ENCODE data around the gene KCNIP4. TPM values are rescaled to one million over a fixed set of nuclear protein-coding genes. Genes with fewer than 3 reads are reported as not detected.

Gene KCNIP4
- total RNA-seq, 1 donor from 2014 or later, result 0.59 TPM

GRCh38 chr4:21680326-21680898 lies 268.2 kb downstream of the KCNIP4 start:
- no peaks in the 10 kb centered on the region for H3K36me3 ChIP-seq (ENCODE audit: insufficient read depth, low read length)
- no peak overlapping the region for H2AFZ ChIP-seq (ENCODE audit: low read depth, low read length)
- no peaks in the 10 kb centered on the region for H4K20me1 ChIP-seq (ENCODE audit: insufficient read depth, low read length)
- FAIRE-seq (no peak), DNase-seq (ENCODE audit: low read depth) (no peak)
- no peaks in the 10 kb centered on the region for H3K9me3 ChIP-seq (ENCODE audit: insufficient read depth, low read depth, low read length)
- H3K27me3 ChIP-seq (ENCODE audit: insufficient read depth, low read length), result no peaks in the 10 kb centered on the region
- H3K4me2 ChIP-seq (ENCODE audit: low read length), result no peak overlapping the region
- no peak for TF ChIP-seq EZH2 (IDR thresholded peaks at IDR 0.05; ENCODE audit: insufficient read depth, low read length)
- no peak for TF ChIP-seq CTCF (IDR thresholded peaks at IDR 0.05; ENCODE audit: insufficient read depth, low read depth, low read length)
- Mint-ChIP-seq H3K4me3 (ENCODE audit: unreplicated experiment) (no peak overlapping the region), H3K27ac (ENCODE audit: unreplicated experiment) (no peak overlapping the region), H3K36me3 (ENCODE audit: low read depth, unreplicated experiment) (no peaks in the 10 kb centered on the region), H3K4me1 (ENCODE audit: low read depth, unreplicated experiment) (no peaks in the 10 kb centered on the region), H3K27me3 (ENCODE audit: low read depth, unreplicated experiment) (no peaks in the 10 kb centered on the region), H3K9me3 (ENCODE audit: unreplicated experiment) (no peaks in the 10 kb centered on the region)
- no peaks in the 10 kb centered on the region for H3K79me2 ChIP-seq (ENCODE audit: insufficient read depth, low read length)
- no peak overlapping the region for H3K4me3 ChIP-seq (ENCODE audit: insufficient read depth, low read depth, low read length)
- H3K27ac ChIP-seq (ENCODE audit: low read depth, low read length), result no peak overlapping the region
- no peaks in the 10 kb centered on the region for H3K4me1 ChIP-seq (ENCODE audit: insufficient read depth, low read length)
- H3K9ac ChIP-seq (ENCODE audit: low read length), result no peak overlapping the region

GRCh38 chr4:21678711-21679110 lies 269.9 kb downstream of the KCNIP4 start:
- no peaks in the 10 kb centered on the region for H3K27me3 ChIP-seq (ENCODE audit: insufficient read depth, low read length)
- H3K4me3 ChIP-seq (ENCODE audit: insufficient read depth, low read depth, low read length), result no peak overlapping the region
- Mint-ChIP-seq H3K27ac (ENCODE audit: unreplicated experiment) (no peak overlapping the region), H3K9me3 (ENCODE audit: unreplicated experiment) (no peaks in the 10 kb centered on the region), H3K36me3 (ENCODE audit: low read depth, unreplicated experiment) (no peaks in the 10 kb centered on the region), H3K27me3 (ENCODE audit: low read depth, unreplicated experiment) (no peaks in the 10 kb centered on the region), H3K4me3 (ENCODE audit: unreplicated experiment) (no peak overlapping the region), H3K4me1 (ENCODE audit: low read depth, unreplicated experiment) (no peaks in the 10 kb centered on the region)
- no peaks in the 10 kb centered on the region for H3K36me3 ChIP-seq (ENCODE audit: insufficient read depth, low read length)
- no peak overlapping the region for H3K9ac ChIP-seq (ENCODE audit: low read length)
- H3K79me2 ChIP-seq (ENCODE audit: insufficient read depth, low read length), result no peaks in the 10 kb centered on the region
- DNase-seq (ENCODE audit: low read depth), result no peak
- H2AFZ ChIP-seq (ENCODE audit: low read depth, low read length), result no peak overlapping the region
- no peaks in the 10 kb centered on the region for H3K9me3 ChIP-seq (ENCODE audit: insufficient read depth, low read depth, low read length)
- H3K27ac ChIP-seq (ENCODE audit: low read depth, low read length), result no peak overlapping the region
- no peak for TF ChIP-seq CTCF (IDR thresholded peaks at IDR 0.05; ENCODE audit: insufficient read depth, low read depth, low read length)
- TF ChIP-seq EZH2 (IDR thresholded peaks at IDR 0.05; ENCODE audit: insufficient read depth, low read length), result no peak
- H3K4me1 ChIP-seq (ENCODE audit: insufficient read depth, low read length), result no peaks in the 10 kb centered on the region
- no peak overlapping the region for H3K4me2 ChIP-seq (ENCODE audit: low read length)
- no peak for FAIRE-seq
- H4K20me1 ChIP-seq (ENCODE audit: insufficient read depth, low read length), result no peaks in the 10 kb centered on the region

GRCh38 chr4:21677173-21677572 lies 271.4 kb downstream of the KCNIP4 start:
- TF ChIP-seq CTCF (IDR thresholded peaks at IDR 0.05; ENCODE audit: insufficient read depth, low read depth, low read length) (no peak), EZH2 (IDR thresholded peaks at IDR 0.05; ENCODE audit: insufficient read depth, low read length) (no peak)
- H4K20me1 ChIP-seq (ENCODE audit: insufficient read depth, low read length), result no peaks in the 10 kb centered on the region
- H3K27ac Mint-ChIP-seq (ENCODE audit: unreplicated experiment), result no peak overlapping the region
- FAIRE-seq (no peak), DNase-seq (ENCODE audit: low read depth) (no peak)
- H3K4me1 Mint-ChIP-seq (ENCODE audit: low read depth, unreplicated experiment), result no peaks in the 10 kb centered on the region
- H3K27me3 ChIP-seq (ENCODE audit: insufficient read depth, low read length), result no peaks in the 10 kb centered on the region
- H3K27ac ChIP-seq (ENCODE audit: low read depth, low read length), result no peak overlapping the region
- no peaks in the 10 kb centered on the region for H3K79me2 ChIP-seq (ENCODE audit: insufficient read depth, low read length)
- no peaks in the 10 kb centered on the region for H3K27me3 Mint-ChIP-seq (ENCODE audit: low read depth, unreplicated experiment)
- H3K9me3 ChIP-seq (ENCODE audit: insufficient read depth, low read depth, low read length), result no peaks in the 10 kb centered on the region
- H3K9ac ChIP-seq (ENCODE audit: low read length), result no peak overlapping the region
- H3K36me3 ChIP-seq (ENCODE audit: insufficient read depth, low read length), result no peaks in the 10 kb centered on the region
- H3K4me3 Mint-ChIP-seq (ENCODE audit: unreplicated experiment), result no peak overlapping the region
- no peak overlapping the region for H2AFZ ChIP-seq (ENCODE audit: low read depth, low read length)
- no peak overlapping the region for H3K4me2 ChIP-seq (ENCODE audit: low read length)
- no peaks in the 10 kb centered on the region for H3K4me1 ChIP-seq (ENCODE audit: insufficient read depth, low read length)
- no peak overlapping the region for H3K4me3 ChIP-seq (ENCODE audit: insufficient read depth, low read depth, low read length)
- H3K9me3 Mint-ChIP-seq (ENCODE audit: unreplicated experiment), result no peaks in the 10 kb centered on the region
- no peaks in the 10 kb centered on the region for H3K36me3 Mint-ChIP-seq (ENCODE audit: low read depth, unreplicated experiment)
